NCI-H1105 treated with DMSO at 0.1 percent for 48 hours (cell line): Measurements from ENCODE around the gene NIPAL1.

Experiments used
- DNase-seq: peaks from one replicate; lab custom pipeline; 2025; lab: John Stamatoyannopoulos, UW

The NIPAL1 gene

GRCh38 chr4:48067536-48067935 is 51.0 kb downstream of the NIPAL1 start:
- DNase-seq, result no peak

DNA sequence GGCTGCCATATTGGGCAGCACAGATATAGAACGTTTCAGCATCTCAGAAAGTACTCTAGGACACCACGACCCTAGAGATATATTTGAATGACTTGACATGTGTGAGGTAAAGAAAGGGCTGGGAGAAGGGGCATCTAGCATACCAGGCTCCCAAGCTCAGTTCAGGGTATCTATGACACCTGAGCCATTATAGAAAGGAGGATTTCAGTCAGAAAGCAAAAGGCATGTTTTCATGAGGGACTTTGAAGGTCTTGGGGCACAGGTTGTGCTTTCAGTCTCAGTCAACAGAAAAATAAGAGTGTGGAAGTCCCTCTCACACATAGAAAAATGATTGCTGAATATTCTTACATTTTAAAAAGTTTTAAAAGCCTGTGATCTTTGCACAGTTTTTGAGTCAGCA is 51.6 kb downstream of the NIPAL1 start:
- no peak for DNase-seq

- no peak for DNase-seq
Measured at GRCh38 chr4:48069026-48069425, 52.5 kb downstream of the NIPAL1 start.

- no peak for DNase-seq
Measured at GRCh38 chr4:48071191-48071590, 54.6 kb downstream of the NIPAL1 start.

GRCh38 chr4:48073567-48074103 is 57.1 kb downstream of the NIPAL1 start:
- DNase-seq, result no peak

DNA sequence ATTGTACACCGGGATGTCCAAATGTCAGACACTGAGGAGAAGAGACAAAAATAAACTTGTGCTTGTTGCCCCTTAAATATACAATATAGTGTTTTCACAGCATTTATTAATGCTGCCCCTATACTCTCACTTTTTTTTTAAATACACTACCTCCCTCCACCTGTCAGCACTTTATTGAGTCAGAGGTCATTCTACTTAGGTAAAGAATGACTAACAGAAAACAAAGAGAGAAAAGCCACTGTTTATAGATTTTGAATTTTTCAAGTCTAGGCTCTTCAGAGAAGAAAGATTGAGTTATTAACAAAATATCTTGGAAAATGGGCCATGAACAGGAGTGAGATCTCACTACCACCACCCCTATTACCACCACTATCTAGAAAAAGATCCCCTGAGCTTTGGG is 58.1 kb downstream of the NIPAL1 start:
- no peak for DNase-seq

GRCh38 chr4:48078425-48078824 is 61.9 kb downstream of the NIPAL1 start:
- DNase-seq, result no peak

DNA sequence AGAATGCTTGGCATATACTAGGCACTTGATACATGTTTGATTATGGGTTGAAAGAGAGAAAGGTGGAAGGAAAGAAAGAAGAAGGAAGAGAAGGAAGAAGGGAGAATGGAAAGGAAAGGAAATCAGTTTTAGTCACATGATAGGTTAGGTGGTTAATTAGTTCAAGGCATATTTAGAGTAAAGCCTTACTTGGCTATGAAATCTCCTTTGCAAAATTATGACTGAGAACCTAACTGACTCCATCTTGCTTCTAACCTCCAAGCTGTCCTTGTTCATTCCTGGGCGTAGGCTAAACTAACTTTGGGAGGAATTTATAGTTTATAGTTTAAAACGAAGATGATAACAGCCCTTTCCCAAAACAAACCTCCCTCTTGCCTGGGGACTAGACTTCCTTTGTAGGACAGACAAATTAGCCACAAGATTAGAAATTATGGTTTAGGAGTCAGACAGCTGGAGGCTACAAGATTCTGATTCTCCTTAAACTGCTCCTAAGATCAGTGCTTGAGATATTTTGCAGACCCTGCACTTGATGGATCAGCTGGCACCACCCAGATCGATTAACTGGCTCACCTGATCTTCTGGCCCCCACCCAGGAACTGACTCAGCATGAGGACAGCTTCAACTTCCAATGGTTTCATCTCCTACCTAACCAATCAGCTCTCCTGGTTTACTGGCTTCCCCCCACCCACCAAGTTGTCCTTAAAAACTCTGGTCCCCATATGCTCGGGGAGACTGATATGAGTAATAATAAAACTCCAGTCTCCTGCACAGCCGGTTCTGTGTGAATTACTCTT is 62.5 kb downstream of the NIPAL1 start:
- DNase-seq, result no peak

DNA sequence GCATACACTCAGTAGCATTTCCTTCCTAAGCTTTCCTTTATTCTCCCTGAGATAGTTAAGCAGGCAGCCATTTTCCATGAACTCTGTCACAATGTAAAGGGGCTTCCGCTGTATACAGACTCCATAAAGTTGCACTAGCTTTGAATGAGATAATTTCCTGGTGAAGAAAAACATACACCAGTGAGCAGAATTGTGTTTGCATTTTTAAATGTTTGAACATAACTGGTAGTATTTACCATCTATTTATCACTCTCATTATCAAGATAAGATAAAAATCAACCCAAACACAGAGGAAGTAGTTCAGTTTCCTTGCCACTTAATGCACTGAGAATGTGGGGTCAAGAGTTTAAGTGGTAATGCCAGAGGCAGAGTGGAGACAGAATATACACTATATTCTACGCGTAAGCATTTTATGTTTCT is 63.4 kb downstream of the NIPAL1 start:
- no peak for DNase-seq

GRCh38 chr4:48081196-48081595 is 64.6 kb downstream of the NIPAL1 start:
- no peak for DNase-seq

GRCh38 chr4:48082956-48083355 is 66.4 kb downstream of the NIPAL1 start:
- no peak for DNase-seq

GRCh38 chr4:48085821-48086589 is 69.4 kb downstream of the NIPAL1 start:
- DNase-seq, result no peak
